Activated CD4-positive, alpha-beta T cell treated with anti-CD3 and anti-CD28 coated beads, Interleukin-2, amount 50 U/mL, for 24 hours (primary cell): ENCODE measurements around the gene CARS2.
A peak's percentile ranks its signal among the peaks of the same experiment; 100 is the strongest.
"Not testable (repeated sequence)": the region's sequence is repeated elsewhere in the genome, so short reads cannot be mapped to it uniquely, and the experiment has no call there.

ENCODE experiments used
- DNase-seq, 2 donors: peaks; one replicate each; pipeline ENCODE4 v3.0.0-alpha.2; 2020; ENCODE audit warnings: low read depth in 1 of 2, low spot score in 1 of 2

Gene CARS2

DNA sequence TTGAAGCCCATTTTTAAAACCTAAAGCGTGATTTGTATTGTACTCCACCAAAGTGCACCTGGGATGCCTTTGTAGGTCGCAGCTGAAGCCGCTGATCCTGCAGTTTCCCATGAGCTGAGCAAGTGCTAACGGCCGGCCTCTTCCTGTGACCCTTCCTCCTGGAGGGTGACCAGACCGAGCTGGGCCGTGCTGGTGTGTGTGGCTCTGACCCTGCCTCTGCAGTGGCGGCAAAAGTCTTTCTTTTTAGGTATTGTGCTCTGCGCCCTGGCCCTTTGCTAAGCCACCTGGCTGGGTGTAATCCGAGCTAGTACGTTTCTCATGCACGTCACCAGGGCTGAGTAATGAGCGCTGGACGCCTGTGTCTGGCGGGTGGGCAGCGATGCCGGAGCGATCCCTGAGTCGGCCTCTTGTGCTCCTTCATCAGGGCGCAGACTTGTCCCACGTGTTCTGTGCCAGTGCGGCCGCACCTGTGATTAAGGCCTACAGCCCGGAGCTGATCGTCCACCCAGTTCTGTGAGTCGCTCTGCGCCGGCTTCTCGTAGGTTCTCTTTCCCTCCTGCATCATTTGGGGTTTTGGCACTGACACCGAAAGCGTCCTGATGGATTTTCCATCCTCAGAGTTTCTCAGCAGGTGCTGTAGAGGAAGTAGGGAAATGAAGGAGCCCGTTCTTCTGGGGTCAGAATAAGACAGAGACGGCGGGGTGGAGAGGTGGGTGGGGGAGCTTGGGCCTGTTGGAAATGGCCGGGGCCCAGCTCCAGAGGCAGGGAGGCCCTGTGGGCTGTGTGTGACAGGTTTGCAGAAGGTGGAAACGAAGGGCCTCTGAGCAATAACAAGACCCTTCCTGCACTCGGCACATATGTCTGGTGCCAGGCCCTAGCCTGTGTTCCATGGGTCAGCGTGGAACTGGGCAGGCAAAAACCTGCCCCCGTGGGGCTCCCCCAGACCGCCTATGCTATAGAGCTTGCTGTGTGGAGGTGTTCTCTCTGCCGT is 80.9 kb downstream of the CARS2 start:
- no peak for DNase-seq

DNA sequence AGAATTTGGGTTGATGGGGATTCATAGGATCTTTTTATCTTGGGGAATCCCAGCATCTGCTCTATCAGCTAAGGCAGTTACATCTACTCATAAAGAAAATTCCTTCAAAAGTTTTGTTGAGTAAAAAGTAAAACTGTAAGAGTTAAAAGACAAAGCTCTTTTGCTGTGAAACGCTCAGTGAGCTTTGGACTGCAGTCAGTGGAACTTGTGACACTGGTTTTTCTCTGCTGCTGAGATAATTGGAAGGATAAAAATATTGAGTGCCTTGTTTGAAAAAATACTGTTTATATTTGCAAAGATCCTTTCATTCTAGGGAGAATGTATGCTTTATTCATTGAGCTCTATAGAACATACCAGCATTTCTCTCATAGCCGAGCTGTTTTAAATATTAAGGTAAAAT is 85.3 kb downstream of the CARS2 start:
- no peak for DNase-seq

DNA sequence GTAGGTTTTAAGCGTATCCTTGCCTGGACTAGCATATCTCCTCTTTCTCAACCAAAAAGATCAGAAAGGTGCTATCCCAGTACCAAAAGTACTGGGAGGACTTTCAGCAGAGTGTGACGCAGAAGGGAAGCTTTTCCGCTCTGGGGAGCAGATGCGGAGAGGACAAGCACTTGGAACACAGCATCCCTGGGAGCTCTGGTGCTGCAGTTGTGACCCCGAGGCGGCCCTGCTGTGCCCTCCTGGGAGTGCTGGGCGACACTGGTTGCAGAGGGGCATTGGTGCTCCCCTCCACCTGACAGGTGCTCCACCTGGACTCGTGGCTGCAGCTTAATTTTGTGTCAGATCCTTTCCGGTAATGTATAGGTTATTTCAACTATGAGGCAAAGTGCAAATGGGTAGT is 87.1 kb downstream of the CARS2 start:
- no peak for DNase-seq

DNA sequence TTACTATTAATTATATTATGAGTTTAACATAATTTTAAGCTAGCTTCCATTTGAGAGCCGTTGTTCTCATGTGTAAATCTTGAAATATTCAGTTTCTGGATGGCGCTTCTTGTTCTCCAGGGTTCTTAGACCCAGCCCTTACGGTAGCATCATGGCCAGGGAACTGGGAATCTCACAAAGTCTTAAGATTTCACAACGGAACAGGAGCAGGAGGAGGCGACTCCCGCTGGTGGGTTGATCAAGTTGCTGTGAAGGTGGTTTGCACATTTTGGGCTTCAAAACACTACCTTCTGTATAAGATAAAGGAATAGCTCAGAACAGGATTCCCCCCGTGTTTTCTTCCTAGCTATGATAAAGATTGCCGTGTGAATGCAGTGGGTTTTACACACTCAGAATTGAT is 87.7 kb downstream of the CARS2 start:
- no peak for DNase-seq

DNA sequence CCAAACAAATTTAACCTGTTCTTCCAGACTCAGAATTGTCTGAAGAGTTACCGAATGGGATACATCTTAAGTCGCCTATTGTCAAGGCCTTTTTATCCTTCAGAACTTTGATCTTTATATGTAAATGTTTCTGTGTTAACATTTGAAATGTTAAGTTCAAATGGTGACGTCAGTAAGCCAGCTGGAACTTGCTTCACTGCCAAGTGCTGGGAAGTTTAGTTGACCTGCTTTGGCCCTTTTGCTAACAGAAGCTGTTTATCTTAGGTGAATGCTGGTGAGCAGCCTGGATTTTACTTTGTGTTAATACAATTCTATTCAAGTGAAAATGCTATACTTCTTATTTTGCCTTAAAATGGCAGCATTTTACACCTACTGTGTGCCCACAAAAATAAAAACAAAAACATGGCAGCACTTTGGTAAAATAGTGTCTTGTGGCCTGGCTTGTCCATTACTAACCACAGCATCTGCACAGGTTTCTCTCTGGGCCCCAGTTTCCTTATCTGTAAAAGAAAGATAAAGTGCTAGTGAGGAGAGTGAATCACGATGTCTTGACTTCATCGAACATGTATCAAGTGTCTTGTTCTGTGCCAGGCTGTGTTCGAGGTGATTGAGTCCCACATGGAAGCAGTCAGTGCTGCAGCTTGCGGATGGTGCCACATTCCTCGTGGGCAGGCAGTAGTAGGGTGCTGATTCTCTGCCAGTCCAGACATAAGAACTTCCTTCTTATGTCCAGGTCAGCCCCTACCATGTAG is 88.4 kb downstream of the CARS2 start:
- DNase-seq = no peak

DNA sequence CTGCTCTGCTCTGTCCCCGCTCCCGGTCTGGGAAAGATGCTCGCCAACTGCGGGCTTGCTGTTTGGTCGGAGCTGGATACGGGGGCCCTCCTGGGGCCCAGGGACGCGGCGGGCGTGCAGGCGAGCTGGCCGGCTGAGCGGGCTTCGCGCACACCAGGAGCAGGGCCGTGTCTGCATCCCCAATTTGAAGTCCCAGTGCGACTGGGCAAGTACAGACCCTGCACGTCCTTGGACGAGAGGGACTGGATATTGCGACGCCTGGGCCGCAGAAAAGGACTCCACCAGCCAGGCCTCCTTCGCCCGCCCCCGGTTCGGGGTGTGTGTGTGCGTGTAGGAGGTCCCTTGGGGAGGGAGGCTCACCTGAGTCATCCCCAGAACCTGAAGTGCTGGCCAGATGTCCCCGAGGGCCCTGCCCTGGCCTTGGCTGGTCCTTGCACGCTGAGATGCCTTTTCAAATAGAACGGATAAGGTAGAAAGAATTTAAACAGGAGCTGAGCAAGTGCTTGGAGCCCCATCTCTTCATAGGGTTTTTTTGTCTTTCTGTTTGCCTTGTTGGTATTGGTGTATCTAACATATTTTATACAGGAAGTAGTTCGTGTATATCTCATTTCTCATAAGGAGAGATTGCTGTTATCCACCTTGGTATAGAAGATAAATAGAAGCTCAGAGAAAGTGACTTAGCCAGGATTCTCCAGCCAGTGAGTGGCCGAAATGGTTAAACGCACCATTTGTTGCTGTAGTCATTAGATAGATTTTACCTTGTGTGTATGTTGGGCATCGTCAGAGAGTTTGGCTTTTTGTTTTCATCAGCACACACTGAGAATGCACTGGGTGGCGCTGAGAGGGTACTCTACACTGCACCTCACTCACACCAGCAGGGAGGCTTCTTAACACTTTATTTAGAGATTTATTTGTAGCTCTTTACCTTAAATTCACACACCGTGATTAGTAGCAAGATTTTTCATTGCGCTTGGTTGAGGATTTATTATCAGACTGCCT is 89.5 kb downstream of the CARS2 start:
- peak; percentile 17 to 24 for DNase-seq

DNA sequence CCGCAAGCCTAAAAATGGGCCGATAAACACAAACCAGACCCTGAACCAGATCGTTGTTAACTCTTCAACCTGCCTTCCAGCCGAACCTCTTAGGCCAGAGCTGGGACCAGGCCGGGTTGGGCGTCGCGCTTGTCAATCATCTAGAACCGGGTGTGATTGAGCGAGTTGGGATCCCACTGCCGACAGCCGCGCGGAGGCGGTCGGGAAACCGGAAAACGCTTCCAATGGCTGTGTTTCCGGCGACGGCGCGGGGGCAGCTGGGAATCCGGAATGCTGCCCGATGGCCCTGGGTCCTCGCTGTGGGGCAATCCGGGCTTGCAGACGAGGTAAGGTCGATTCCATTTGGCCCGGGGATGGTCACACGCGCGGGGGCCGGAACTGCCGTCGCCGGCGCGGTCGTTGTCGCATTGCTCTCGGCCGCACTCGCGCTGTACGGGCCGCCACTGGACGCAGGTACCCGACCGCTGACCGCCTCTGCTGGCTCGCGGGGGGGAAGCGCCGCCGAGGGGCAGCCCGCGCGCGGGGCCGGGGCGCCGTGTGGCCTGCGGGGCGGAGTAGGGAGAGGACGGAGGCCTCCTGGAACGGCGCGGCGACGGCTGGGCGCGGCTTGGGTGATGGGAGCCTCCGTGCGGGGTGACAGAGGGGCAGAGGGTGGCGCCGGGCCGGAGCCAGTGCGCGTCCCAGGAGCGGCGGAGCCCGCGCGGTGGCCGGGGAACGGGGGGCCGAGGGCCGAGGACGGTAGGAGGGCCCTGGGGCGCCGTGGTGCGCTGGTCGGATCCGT is 90.4 kb downstream of the CARS2 start, which contains the start of gene NAXD:
Gene NAXD, plus strand, starts transcription at position 224 of the 781 bp plus-strand sequence. Its CDS starts 57 bp downstream, at position 281.
- peak; percentile 62 to 86 for DNase-seq

DNA sequence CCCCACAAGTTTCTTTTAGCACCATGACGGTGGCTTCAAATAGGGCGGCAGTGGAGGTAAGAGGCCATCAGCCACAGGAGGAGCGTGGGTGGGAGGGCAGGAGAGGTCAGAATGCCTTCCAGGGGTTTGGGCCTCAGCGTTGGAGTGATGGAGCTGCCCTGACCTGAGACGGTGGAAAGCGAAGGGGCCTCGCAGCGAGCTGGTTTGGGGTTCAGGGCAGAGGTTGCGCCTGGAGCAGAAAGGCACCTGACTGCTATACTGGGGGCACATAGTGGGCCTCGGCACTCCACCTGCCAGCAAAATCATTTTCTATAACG is 91.0 kb downstream of the CARS2 start:
- no peak for DNase-seq

DNA sequence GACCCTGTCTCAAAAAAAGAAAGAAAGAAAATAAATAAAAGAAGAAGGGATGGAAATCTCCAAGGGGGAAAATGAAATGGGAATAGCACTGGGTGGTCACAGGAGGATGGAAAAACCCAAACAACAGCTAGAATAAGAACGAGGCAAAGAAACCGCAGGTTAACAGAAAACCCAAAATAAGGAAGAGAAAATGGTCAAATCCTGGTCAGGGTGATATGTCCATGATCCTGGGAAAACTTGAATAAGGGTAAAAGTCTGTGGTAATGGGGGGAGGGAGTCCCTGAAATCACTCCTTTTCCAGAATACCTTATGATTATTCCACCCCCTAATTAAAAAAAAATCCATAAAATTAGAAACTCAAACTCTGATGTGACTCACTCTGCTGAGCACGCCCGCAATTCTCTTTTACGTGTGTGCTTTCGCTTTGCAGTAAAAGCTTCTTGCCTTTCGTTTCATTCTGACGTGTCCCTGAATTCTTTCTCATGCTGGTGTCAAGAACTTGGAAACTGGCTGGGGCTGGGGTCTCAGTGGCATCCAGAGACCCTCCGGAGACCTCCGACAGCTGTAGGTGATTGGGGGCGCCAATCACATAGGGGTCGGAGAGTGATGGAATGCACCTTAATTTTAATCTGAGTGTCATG is 94.8 kb downstream of the CARS2 start:
- DNase-seq = no peak

DNA sequence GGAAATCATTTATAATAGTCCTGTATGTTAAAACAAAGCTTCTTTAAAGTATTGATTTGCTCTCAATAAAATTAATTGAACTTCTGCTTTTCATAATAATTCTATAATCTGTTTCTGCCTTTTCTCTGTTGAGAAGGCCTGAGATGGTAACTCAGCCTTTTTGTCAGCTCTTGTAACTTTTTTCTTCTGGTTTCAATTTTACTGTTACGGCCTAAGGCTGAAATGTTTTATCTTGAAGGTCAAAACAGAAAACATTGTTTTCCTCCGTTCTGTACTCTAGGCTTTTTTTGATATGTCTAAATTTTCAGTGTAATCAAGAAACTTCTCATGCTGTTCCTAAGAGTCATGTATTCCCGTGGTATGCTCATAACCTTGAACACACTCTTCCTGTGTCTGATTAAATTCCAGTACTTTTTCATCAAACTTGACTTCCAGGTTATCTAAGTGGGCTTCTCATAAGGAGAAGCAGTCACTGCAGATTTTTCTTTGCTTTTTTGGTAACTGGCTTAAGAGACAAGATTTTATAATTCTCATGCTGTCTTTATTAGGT is 98.2 kb downstream of the CARS2 start:
- DNase-seq = no peak

DNA sequence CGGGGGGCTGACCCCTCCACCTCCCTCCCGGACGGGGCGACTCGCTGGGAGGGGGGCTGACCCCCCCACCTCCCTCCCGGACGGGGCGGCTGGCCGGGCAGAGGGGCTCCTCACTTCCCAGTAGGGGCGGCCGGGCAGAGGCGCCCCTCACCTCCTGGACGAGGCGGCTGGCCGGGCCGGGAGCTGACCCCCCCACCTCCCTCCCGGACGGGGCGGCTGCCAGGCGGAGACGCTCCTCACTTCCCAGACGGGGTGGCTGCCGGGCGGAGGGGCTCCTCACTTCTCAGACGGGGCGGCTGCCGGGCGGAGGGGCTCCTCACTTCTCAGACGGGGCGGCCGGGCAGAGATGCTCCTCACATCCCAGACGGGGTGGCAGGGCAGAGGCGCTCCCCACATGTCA is 99.6 kb downstream of the CARS2 start:
- not testable (repeated sequence) for DNase-seq

DNA sequence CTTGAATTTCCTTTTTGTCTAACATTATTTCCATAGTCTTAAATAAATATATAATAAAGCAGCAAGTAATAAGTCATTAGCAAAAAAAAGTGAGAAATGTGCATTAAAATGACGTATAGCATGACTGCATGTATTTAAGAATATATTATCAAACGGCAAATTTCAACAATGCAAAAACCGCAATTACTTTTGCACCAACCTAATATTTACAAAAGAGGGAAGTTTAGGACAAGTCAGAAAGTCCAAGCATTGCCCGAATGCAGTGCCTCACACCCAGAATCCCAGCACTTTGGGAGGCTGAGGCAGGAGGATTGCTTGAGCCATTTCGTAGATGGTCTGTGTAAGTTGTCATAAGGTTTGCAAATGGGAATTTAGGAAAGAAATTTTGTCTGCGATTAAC is 100.8 kb downstream of the CARS2 start:
- no peak for DNase-seq

DNA sequence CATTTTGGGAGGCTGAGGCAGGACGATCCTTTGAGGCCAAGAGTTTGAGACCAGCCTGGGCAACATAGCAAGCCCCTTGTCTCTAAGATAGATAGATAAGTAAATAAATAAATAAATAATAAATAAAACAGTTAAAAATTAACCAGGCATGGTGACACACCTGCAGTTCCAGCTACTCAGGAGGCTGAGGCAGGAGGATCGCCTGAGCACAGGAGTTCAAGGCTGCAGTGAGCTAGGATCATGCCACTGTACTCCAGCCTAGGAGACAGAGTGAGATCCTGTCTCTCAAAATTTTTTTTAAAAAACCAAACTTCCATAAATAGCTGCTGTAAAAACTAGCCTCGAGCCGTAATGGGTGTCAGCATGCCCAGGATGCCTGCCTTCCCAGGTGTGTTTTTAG is 104.9 kb downstream of the CARS2 start:
- no peak for DNase-seq

DNA sequence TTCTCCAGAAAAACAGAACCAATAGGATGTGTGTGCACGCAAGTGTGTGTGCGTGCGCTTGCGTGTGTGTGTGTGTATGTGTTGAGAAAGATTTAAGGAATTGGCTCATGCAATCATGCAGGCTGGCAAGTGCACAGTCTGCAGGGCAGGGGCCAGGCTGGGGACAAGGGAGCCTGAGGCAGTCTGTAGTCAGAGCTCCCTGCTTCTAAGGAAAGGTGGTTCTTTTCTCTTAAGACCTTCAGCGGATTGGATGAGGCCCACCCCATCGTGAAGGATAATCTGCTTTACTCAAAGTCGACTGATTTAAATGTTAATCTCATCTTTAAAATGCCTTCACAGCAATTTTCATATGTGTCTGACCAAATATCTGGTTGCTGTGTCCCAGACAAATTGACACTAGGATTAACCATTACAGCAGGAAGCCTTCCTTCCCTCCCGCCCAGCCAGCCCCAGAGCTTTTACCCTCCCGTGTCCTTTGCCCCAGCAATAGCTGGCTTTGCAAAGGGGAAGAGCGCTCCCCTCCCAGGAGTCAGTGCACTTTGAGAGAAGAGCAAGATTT is 105.6 kb downstream of the CARS2 start:
- no peak for DNase-seq

DNA sequence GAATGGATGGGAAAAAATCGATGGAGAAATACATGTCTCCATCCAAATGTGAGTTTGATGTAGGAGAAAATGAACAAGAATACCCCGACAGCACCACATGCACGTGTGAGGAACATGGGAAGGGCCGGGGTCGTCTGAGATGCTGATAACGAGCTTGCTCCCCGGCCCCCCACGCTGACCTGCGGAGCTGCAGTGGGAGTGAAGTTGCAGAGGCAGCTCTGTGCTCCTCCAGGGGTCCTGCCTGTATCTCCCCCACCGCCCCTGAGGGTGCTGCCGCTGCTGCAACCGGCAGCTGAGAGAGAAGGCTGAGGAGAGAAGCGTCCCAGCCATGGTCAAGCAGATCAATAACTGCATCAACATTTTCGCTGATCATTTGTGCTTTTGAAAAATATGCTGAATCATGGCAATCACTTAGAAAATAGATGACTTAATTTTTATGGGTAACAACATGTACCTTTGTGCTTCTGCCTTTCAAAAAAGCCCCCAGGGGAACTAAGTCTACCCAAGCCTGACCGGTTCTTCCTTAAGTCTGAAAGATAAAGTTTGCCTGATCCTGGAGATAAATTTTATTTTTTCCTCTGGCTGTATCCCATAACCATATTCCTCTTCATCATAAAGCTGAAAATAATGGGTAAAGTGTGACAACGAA is 108.8 kb downstream of the CARS2 start:
- no peak for DNase-seq

DNA sequence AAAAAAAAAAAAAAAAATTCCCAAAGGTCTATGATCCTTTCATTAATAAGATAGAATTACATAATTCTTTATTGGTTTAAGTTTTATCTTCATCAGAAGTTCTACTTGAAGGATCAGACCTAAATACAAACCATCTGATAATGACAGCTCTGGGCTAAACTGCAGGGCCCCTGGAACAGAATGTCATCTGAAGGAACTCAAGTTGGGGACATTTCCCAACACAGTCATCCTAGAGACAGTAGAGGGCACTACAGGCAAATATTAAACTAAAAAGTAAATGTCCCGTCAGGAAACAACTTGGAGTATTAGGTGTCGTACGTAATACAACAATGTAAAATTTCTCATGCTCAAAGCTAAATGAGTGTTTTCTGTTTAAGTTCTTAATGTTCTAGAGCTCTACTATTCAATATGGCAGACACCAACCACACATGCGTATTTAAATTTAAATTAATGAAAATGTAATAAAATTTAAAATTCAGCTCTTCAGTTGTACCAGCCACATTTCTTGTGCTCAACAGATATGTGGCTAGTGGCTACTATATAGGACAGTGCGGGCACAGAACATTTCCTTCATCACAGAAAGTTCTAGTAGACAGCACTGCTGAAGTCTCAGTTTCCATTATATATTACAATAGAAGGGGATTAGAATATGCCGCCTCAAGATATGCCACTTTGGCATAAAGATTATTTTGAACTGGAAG is 112.3 kb downstream of the CARS2 start:
- DNase-seq = no peak

DNA sequence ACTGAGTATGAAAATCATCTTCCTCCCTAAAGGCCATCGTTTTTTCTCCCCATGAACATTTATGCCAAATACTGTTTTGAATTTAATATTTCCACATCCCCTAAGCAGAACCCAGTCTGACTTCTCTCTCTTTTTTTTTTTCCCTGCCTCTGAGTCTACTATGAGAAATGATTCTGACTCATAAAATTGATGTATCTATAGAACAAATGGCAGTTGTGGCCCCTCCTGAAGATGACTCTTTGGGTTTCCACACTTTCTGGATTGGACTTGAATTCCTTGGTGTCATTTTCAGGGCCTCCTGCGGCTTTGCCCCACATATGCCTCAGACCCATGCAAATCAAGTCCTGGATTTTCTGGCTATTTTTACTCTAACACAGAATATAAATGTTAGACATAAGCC is 113.3 kb downstream of the CARS2 start:
- DNase-seq = no peak
